GM23338 (cell line): ENCODE results near the gene WIPF1. TPM values are rescaled to one million over a fixed set of nuclear protein-coding genes. Genes with fewer than 3 reads are reported as not detected.
A peak's percentile ranks its signal among the peaks of the same experiment; 100 is the strongest.

ENCODE experiments used
- ATAC-seq: fragments of 200-7000 bp; cut with Tn5 transposase; 3 replicates; pipeline ENCODE4 v1.9.1; 2020
- DNase-seq: peaks from one replicate; pipeline ENCODE4 v3.0.0-alpha.2; 2015; ENCODE audit warnings: low spot score
- H2AFZ ChIP-seq: fragments of 200-600 bp; sonication (generic); 2 replicates; pipeline ENCODE4 v1.8.0; 2016; ENCODE audit warnings: antibody characterized with exemption, mild to moderate bottlenecking, moderate library complexity
- H3F3A ChIP-seq: fragments of 200-600 bp; sonication (generic); replicated peaks from 2 replicates; pipeline ENCODE4 v1.8.0; 2017; ENCODE audit warnings: antibody characterized with exemption, mixed run types, low read depth
- H3K27ac ChIP-seq: fragments of 200-600 bp; sonication (generic); 2 replicates; pipeline ENCODE4 v1.6.1; 2016; ENCODE audit warnings: low read depth
- H3K27me3 ChIP-seq: fragments of 200-600 bp; sonication (generic); 2 replicates; pipeline ENCODE4 v1.8.0; 2016; ENCODE audit warnings: mild to moderate bottlenecking, mixed run types, moderate library complexity; ENCODE audit not compliant: insufficient read depth
- H3K36me3 ChIP-seq: fragments of 200-600 bp; sonication (generic); 2 replicates; pipeline ENCODE4 v1.8.0; 2016; ENCODE audit warnings: mild to moderate bottlenecking; ENCODE audit not compliant: insufficient read depth
- H3K4me1 ChIP-seq: fragments of 200-600 bp; sonication (generic); 2 replicates; pipeline ENCODE4 v1.8.0; 2016; ENCODE audit warnings: mild to moderate bottlenecking, moderate library complexity; ENCODE audit not compliant: insufficient read depth
- H3K4me2 ChIP-seq: fragments of 200-600 bp; sonication (generic); 2 replicates; pipeline ENCODE4 v1.7.1; 2017; ENCODE audit warnings: mixed run types
- H3K4me3 ChIP-seq: fragments of 200-600 bp; sonication (generic); 2 replicates; pipeline ENCODE4 v1.6.1; 2016; ENCODE audit warnings: mixed run types
- H3K79me2 ChIP-seq: fragments of 200-600 bp; sonication (generic); replicated peaks from 2 replicates; pipeline ENCODE4 v1.8.0; 2017; ENCODE audit warnings: mild to moderate bottlenecking; ENCODE audit not compliant: insufficient read depth
- H3K9me2 ChIP-seq: fragments of 200-600 bp; sonication (generic); 2 replicates; pipeline ENCODE4 v1.8.0; 2017; ENCODE audit not compliant: insufficient read depth
- H4K20me1 ChIP-seq: fragments of 200-600 bp; sonication (generic); replicated peaks from 2 replicates; pipeline ENCODE4 v1.8.0; 2017; ENCODE audit warnings: mild to moderate bottlenecking; ENCODE audit not compliant: insufficient read depth
- H3K27ac Mint-ChIP-seq: 2 replicates; pipeline ENCODE4 v1.8.0; 2020; ENCODE audit warnings: inconsistent platforms, mild to moderate bottlenecking, moderate library complexity, mixed read lengths
- H3K27me3 Mint-ChIP-seq: 3 replicates; pipeline ENCODE4 v1.8.0; 2022; ENCODE audit warnings: low read depth, mild to moderate bottlenecking, moderate library complexity, mixed read lengths, inconsistent platforms; ENCODE audit not compliant: insufficient read depth, poor library complexity
- H3K36me3 Mint-ChIP-seq: 3 replicates; pipeline ENCODE4 v1.8.0; 2021; ENCODE audit warnings: low read depth, mild to moderate bottlenecking, inconsistent platforms, moderate library complexity, mixed read lengths
- H3K4me1 Mint-ChIP-seq: 3 replicates; pipeline ENCODE4 v1.8.0; 2020; ENCODE audit warnings: mild to moderate bottlenecking, inconsistent platforms, mixed read lengths
- H3K4me3 Mint-ChIP-seq: 3 replicates; pipeline ENCODE4 v1.8.0; 2021; ENCODE audit warnings: moderate library complexity, mild to moderate bottlenecking, inconsistent platforms, mixed read lengths
- H3K9me3 Mint-ChIP-seq: 3 replicates; pipeline ENCODE4 v1.8.0; 2020; ENCODE audit warnings: moderate library complexity, mild to moderate bottlenecking, inconsistent platforms, mixed read lengths
- CREB1 ChIP-seq: fragments of 250-450 bp; sonication (Bioruptor Pico); IDR thresholded peaks from 2 replicates; pipeline ENCODE4 v1.5.0; 2020; ENCODE audit warnings: low read depth, mild to moderate bottlenecking, moderate library complexity
- EZH2phosphoT487 ChIP-seq: fragments of 200-600 bp; sonication (generic); IDR thresholded peaks from one replicate; pipeline ENCODE4 v1.8.1; 2018; ENCODE audit warnings: antibody characterized with exemption; ENCODE audit not compliant: unreplicated experiment
- JUNB ChIP-seq: IDR thresholded peaks from one replicate; pipeline ENCODE4 v1.6.1; 2016; ENCODE audit warnings: antibody characterized with exemption; ENCODE audit not compliant: unreplicated experiment
- NANOG ChIP-seq: IDR thresholded peaks from 2 replicates; pipeline ENCODE4 v1.6.1; 2016; ENCODE audit warnings: antibody characterized with exemption, borderline replicate concordance
- POLR2AphosphoS5 ChIP-seq: IDR thresholded peaks from 2 replicates; pipeline ENCODE4 v1.6.1; 2016; ENCODE audit warnings: antibody characterized with exemption, low read depth
- STAT1 ChIP-seq: IDR thresholded peaks from one replicate; pipeline ENCODE4 v1.6.1; 2016; ENCODE audit warnings: antibody characterized with exemption; ENCODE audit not compliant: unreplicated experiment
- ZNF114 ChIP-seq: fragments of 250-450 bp; sonication (Bioruptor Pico); IDR thresholded peaks from 2 replicates; pipeline ENCODE4 v1.5.0; 2020; ENCODE audit warnings: mild to moderate bottlenecking, moderate library complexity
- ZNF331 ChIP-seq: fragments of 250-450 bp; sonication (Bioruptor Pico); IDR thresholded peaks from 2 replicates; pipeline ENCODE4 v1.5.0; 2020; ENCODE audit warnings: low read depth, mild to moderate bottlenecking, moderate library complexity
- polyA plus RNA-seq: library from polyadenylated mRNA; unstranded; fragments of >200 nt; fragmentation: Nextera tagmentation; extraction: Ambion mirVana; gene quantifications from 2 replicates; pipeline ENCODE4 v1.2.1, GENCODE V29; 2016
- total RNA-seq: library from RNA; depleted of rRNA; stranded (reverse); fragments of >200 nt; shearing (Covaris generic); gene quantifications from 2 replicates; pipeline ENCODE4 v1.2.3, GENCODE V29; 2014
- TF ChIP-seq, protein P1 (sequence below): IDR thresholded peaks from 2 replicates; pipeline ENCODE4 v1.6.1; 2016; ENCODE audit warnings: antibody characterized with exemption
- TF ChIP-seq, protein P2 (sequence below), 2 experiments: fragments of 200-600 bp in 1 of 2; sonication (generic) in 1 of 2; conservative IDR thresholded peaks; 2 replicates each; pipeline versions ENCODE4 v1.5.1 to v1.6.1; 2016 to 2017; ENCODE audit warnings: antibody characterized with exemption in 2 of 2, low read depth in 2 of 2, mild to moderate bottlenecking in 2 of 2, moderate library complexity in 1 of 2

WIPF1 gene
- total and polyA plus RNA-seq, 2 experiments from 2014 or later: 3.0 to 6.0 TPM

DNA sequence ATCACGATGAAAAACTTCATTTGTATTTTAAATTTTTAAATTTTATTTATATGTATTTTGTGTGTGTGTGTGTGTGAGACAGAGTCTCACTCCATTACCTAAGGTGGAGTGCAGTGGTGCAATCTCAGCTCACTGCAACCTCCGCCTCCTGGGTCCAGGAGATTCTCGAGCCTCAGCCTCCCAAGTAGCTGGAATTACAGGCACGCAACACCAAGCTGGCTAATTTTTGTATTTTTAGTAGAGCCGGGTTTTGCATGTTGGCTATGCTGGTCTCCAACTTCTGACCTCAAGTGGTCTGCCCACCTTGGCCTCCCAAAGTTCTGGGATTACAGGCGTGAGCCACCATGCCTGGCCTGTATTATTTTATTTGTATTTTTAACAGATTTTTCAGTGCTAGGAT, 45.8 kb upstream of the WIPF1 start:
- H3F3A ChIP-seq: no peaks in the 10 kb centered on the region

DNA sequence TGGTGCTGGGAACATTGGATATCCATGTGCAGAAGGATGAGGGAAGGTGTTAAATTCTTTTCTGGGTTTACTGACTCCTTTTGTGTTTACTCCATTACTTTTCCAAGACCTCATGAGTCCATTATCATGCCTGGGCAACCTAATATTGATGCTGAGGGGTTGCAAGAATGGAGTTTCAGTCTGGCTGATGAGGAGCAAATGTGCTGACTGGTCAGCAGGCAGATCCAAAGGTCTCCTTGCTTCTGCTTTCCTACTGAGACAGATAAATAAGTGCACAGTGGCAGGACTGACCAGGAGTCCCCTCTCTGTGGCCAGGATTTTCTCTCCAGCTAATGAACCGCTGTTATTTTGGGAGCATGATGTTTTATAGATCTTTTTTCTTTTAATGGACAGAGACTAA, 43.6 kb upstream of the WIPF1 start:
- Histone ChIP-seq H2AFZ (no peak overlapping the region), H3K79me2 (no peaks in the 10 kb centered on the region), H3K4me3 (no peak overlapping the region), H3K27me3 (no peaks in the 10 kb centered on the region), H3K9me2 (no peaks in the 10 kb centered on the region), H3K27ac (no peak overlapping the region), H3F3A (no peaks in the 10 kb centered on the region), H3K36me3 (no peaks in the 10 kb centered on the region), H3K4me2 (no peak overlapping the region), H4K20me1 (no peaks in the 10 kb centered on the region), H3K4me1 (no peaks in the 10 kb centered on the region)
- no peak for ATAC-seq
- no peaks in the 10 kb centered on the region for H3K36me3 Mint-ChIP-seq
- H3K4me1 Mint-ChIP-seq: no peaks in the 10 kb centered on the region
- no peak for TF ChIP-seq EZH2phosphoT487
- TF ChIP-seq STAT1: no peak
- TF ChIP-seq ZNF114: no peak
- no peak for TF ChIP-seq POLR2AphosphoS5
- no peak for TF ChIP-seq JUNB
- TF ChIP-seq, protein P1, sequence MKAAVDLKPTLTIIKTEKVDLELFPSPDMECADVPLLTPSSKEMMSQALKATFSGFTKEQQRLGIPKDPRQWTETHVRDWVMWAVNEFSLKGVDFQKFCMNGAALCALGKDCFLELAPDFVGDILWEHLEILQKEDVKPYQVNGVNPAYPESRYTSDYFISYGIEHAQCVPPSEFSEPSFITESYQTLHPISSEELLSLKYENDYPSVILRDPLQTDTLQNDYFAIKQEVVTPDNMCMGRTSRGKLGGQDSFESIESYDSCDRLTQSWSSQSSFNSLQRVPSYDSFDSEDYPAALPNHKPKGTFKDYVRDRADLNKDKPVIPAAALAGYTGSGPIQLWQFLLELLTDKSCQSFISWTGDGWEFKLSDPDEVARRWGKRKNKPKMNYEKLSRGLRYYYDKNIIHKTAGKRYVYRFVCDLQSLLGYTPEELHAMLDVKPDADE: no peak
- TF ChIP-seq, protein P2, sequence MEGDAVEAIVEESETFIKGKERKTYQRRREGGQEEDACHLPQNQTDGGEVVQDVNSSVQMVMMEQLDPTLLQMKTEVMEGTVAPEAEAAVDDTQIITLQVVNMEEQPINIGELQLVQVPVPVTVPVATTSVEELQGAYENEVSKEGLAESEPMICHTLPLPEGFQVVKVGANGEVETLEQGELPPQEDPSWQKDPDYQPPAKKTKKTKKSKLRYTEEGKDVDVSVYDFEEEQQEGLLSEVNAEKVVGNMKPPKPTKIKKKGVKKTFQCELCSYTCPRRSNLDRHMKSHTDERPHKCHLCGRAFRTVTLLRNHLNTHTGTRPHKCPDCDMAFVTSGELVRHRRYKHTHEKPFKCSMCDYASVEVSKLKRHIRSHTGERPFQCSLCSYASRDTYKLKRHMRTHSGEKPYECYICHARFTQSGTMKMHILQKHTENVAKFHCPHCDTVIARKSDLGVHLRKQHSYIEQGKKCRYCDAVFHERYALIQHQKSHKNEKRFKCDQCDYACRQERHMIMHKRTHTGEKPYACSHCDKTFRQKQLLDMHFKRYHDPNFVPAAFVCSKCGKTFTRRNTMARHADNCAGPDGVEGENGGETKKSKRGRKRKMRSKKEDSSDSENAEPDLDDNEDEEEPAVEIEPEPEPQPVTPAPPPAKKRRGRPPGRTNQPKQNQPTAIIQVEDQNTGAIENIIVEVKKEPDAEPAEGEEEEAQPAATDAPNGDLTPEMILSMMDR (conservative IDR thresholded peaks at IDR 0.05; ENCODE audit: low read depth in 2 of 2): no peak
- TF ChIP-seq ZNF331 (CRISPR knock-in tag): no peak
- TF ChIP-seq CREB1: no peak
- no peak for DNase-seq
- no peaks in the 10 kb centered on the region; the same call in 2 of the 3 replicates for H3K9me3 Mint-ChIP-seq
- no peak overlapping the region for H3K4me3 Mint-ChIP-seq
- no peak overlapping the region for H3K27ac Mint-ChIP-seq
- H3K27me3 Mint-ChIP-seq: peaks cover 2% of the 10 kb centered on the region

More for the DNA sequence above, 45.8 kb upstream of the WIPF1 start:
- Histone ChIP-seq H4K20me1 (no peaks in the 10 kb centered on the region), H3K4me1 (no peaks in the 10 kb centered on the region), H3K4me2 (no peak overlapping the region), H2AFZ (no peak overlapping the region), H3K4me3 (no peak overlapping the region), H3K36me3 (no peaks in the 10 kb centered on the region), H3K27me3 (no peaks in the 10 kb centered on the region), H3K79me2 (no peaks in the 10 kb centered on the region), H3K9me2 (no peaks in the 10 kb centered on the region), H3K27ac (no peak overlapping the region)
- Mint-ChIP-seq H3K27me3 (peaks cover 5% of the 10 kb centered on the region), H3K36me3 (no peaks in the 10 kb centered on the region), H3K4me1 (no peaks in the 10 kb centered on the region), H3K4me3 (no peak overlapping the region), H3K9me3 (no peaks in the 10 kb centered on the region; the same call in 2 of the 3 replicates), H3K27ac (no peak overlapping the region)
- ATAC-seq: no peak
- DNase-seq: no peak
- TF ChIP-seq ZNF114: no peak

DNA sequence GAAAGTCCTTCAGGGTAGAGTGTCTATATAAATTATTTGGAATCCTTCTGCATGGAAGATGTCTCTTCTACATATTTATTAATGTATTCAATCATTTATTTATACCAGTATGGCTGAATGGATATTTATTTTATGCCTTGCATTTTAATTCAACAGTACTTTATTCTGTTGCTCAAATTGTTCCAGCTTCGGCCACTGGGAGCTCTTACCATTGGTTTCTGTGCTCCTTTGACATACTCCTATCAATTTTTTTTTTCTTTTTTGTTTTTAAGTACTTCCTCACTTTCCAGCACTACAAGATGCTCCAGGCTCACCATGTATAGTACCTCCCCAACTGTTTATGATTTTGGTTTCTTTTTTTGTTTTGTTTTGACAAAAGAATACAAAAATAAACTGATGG, 39.4 kb upstream of the WIPF1 start:
- no peaks in the 10 kb centered on the region for H3K36me3 Mint-ChIP-seq
- H3K4me1 ChIP-seq: no peaks in the 10 kb centered on the region
- H3K4me3 ChIP-seq: no peak overlapping the region
- H3K27me3 ChIP-seq: no peaks in the 10 kb centered on the region
- no peak overlapping the region for H3K4me3 Mint-ChIP-seq
- TF ChIP-seq NANOG: no peak
- TF ChIP-seq, protein P2 (conservative IDR thresholded peaks at IDR 0.05; ENCODE audit: low read depth in 2 of 2): peak in 1 of 2 experiments; percentile 20; a peak in 1 of 4 replicates
- H3K9me3 Mint-ChIP-seq: no peaks in the 10 kb centered on the region; the same call in 2 of the 3 replicates
- H4K20me1 ChIP-seq: no peaks in the 10 kb centered on the region
- no peaks in the 10 kb centered on the region for H3F3A ChIP-seq
- H3K27me3 Mint-ChIP-seq: peaks cover 2% of the 10 kb centered on the region
- no peaks in the 10 kb centered on the region for H3K36me3 ChIP-seq
- H3K4me1 Mint-ChIP-seq: peaks cover 11% of the 10 kb centered on the region
- H3K27ac ChIP-seq: no peak overlapping the region
- no peak overlapping the region for H3K4me2 ChIP-seq
- no peak for ATAC-seq
- H3K9me2 ChIP-seq: no peaks in the 10 kb centered on the region
- no peaks in the 10 kb centered on the region for H3K79me2 ChIP-seq
- no peak overlapping the region for H2AFZ ChIP-seq
- H3K27ac Mint-ChIP-seq: no peak overlapping the region
- peak; percentile 16 for DNase-seq
